ENCODE results near the gene ADCYAP1R1. TPM values are rescaled to one million over a fixed set of nuclear protein-coding genes. Genes with fewer than 3 reads are reported as not detected.

The ADCYAP1R1 gene
- total and polyA plus RNA-seq, 8 donors, result 0.87 to 2.4 (median 1.4) TPM

DNA sequence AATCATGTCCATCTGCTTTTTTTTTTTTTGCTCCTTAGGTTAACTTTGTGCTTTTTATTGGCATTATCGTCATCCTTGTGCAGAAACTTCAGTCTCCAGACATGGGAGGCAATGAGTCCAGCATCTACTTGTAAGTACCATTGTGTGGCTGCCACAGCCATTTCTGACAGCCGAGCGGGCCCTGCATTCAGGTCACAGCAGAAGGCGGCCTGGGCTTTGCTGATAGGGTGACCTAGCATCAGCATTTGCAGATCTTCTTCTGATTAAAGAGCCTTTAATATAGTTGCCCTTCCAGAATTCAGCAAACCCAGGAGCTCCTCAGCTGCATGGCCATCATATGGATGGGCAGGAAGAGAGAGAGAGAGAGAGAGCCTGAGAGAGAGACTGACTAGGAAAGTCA, 40.5 kb downstream of the ADCYAP1R1 start:
- no peaks in the 10 kb centered on the region for H3K36me3 ChIP-seq
- no peak for ATAC-seq
- intact Hi-C loops (cut with DNase I), result no loop called here

DNA sequence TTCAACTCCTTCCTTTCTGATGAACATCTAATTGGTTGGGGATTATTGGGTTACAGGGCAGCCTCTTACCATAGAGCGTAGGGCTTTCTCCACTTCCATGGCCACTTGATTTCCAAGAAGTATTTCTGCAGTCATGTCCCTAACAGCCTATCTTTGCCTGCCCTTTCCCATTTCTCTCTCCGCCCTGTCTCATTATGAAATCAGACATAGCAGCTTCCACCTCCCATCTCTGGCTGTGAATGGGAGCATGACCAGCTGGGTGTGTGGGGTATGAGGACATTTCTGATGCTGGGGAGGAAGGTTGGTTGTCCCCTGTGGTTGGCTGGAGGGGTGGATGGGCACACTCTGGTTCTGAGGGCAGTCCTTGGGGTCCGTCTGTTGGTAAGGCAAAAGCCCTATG, 41.2 kb downstream of the ADCYAP1R1 start:
- intact Hi-C loops (cut with DNase I), result no loop called here
- Histone ChIP-seq H3K4me3 (no peak overlapping the region), H3K27me3 (peaks cover 0 to 7% of the 10 kb centered on the region in 2 donors), H3K4me1 (no peaks in the 10 kb centered on the region), H3K36me3 (no peaks in the 10 kb centered on the region), H3K9me3 (no peaks in the 10 kb centered on the region), H3K27ac (no peak overlapping the region)
- no peak for ATAC-seq
- TF ChIP-seq, protein P1, sequence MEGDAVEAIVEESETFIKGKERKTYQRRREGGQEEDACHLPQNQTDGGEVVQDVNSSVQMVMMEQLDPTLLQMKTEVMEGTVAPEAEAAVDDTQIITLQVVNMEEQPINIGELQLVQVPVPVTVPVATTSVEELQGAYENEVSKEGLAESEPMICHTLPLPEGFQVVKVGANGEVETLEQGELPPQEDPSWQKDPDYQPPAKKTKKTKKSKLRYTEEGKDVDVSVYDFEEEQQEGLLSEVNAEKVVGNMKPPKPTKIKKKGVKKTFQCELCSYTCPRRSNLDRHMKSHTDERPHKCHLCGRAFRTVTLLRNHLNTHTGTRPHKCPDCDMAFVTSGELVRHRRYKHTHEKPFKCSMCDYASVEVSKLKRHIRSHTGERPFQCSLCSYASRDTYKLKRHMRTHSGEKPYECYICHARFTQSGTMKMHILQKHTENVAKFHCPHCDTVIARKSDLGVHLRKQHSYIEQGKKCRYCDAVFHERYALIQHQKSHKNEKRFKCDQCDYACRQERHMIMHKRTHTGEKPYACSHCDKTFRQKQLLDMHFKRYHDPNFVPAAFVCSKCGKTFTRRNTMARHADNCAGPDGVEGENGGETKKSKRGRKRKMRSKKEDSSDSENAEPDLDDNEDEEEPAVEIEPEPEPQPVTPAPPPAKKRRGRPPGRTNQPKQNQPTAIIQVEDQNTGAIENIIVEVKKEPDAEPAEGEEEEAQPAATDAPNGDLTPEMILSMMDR (IDR thresholded peaks at IDR 0.05), result no peak
- DNase-seq, result no peak

More for the DNA sequence above, 40.5 kb downstream of the ADCYAP1R1 start:
- Histone ChIP-seq H3K4me3 (no peak overlapping the region), H3K4me1 (no peaks in the 10 kb centered on the region), H3K9me3 (no peaks in the 10 kb centered on the region), H3K27ac (no peak overlapping the region), H3K27me3 (peaks cover 0 to 7% of the 10 kb centered on the region in 2 donors)
- TF ChIP-seq, protein P1 (IDR thresholded peaks at IDR 0.05), result no peak
- no peak for DNase-seq

DNA sequence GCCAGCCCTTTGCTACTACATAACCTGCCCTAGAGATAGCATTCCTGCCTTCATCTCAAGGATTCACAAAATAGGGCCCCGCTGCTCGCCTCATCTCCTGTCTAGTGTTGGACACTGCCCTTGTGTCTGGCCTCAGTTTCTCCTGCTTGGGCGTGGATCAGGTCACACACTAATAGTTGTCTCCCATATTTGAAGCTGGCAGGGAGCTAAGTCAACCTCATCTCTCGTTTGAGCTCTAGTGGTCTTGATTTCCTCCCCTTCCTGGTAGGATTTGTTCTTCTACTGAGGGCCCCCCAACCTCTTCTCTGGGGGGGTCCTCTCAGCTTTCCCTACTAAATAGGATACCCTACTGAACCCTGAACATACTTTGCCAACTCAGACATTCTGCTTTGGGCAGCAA, 42.2 kb downstream of the ADCYAP1R1 start:
- Histone ChIP-seq H3K27ac (no peak overlapping the region), H3K27me3 (peaks cover 0 to 7% of the 10 kb centered on the region in 2 donors), H3K4me3 (no peak overlapping the region), H3K36me3 (no peaks in the 10 kb centered on the region), H3K4me1 (no peaks in the 10 kb centered on the region), H3K9me3 (no peaks in the 10 kb centered on the region)
- ATAC-seq, result no peak
- TF ChIP-seq, protein P1 (IDR thresholded peaks at IDR 0.05), result no peak
- intact Hi-C loops (cut with DNase I), result no loop called here
- DNase-seq, result no peak

DNA sequence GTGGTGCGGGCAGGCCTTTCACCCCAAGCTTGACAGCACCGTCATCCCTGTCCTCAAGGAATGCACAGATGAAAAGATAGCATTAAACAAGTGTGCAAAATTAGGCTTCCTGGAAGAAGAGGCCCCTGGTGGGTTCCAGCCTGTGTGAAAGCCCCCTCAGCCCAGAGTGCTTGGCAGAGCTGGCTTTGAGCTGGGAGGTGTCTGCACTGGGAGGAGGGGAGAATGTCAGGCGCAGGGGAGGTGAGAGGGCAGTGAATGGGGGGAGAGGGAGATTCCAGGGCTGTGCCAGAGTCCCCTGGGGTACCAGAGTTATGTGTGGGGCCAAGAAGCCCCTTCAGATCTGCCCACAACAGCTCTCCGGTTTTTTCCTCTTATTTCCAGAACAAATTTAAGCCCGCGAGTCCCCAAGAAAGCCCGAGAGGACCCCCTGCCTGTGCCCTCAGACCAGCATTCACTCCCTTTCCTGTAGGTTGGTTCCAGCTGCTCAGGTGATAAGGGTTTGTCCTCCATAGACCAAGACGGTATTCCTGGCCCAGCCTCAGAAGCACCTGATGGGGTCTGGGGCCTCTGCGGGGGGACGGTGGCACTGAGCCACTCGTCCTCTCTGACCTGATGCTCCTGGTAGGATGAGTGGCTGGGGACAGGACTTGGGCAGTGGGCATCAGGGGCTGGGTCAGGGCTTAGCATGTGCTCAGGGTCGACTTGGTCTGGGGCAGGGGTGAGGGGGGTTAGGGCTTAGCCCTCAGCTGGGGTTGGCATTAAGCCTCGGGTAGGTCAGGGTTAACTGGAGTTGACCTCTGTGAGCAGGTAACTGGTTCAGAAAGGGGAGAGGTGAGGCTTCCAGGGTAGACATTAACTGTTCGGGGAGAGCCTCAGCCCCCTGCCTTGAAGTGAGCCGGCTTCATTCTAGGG, 43.4 kb downstream of the ADCYAP1R1 start:
- Histone ChIP-seq H3K27ac (no peak overlapping the region), H3K4me3 (no peak overlapping the region), H3K36me3 (no peaks in the 10 kb centered on the region), H3K4me1 (no peaks in the 10 kb centered on the region), H3K27me3 (peaks cover 0 to 7% of the 10 kb centered on the region in 2 donors), H3K9me3 (no peaks in the 10 kb centered on the region)
- intact Hi-C loops (cut with DNase I), result no loop called here
- DNase-seq (no peak), ATAC-seq (no peak)
- TF ChIP-seq, protein P1 (IDR thresholded peaks at IDR 0.05), result no peak

DNA sequence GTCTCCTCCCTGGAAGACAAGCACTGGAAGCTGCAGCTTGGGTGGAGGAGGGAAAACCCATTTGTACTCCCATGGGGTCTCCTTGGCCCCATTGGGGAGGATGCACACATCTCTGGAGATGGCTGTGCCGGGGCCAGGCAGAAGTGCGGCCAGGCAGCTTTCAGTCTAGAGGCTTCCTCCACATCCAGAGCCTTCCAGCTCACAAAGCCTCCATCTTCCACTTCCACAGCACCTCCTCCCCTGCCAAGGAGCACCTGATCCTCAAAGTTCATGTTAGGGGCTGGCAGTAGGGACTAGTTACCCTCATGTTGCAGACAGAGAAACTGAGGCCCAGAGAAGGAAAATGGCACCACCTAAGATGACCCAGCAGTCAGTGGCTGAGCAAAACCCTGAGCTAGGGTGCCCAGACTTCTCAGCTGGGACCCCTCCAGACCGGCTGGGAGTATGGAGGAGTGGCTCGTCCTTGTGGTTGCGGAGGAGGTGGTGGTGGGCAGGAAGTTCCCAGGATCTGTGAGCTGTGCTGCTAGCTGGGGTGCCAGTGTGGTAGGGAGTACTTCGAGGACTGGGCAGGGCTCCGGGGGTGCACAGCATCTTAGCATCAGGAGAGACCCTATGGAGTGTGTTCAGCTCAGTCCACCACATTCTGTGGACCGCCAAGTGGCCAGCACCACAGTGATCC, 44.2 kb downstream of the ADCYAP1R1 start:
- Histone ChIP-seq H3K4me3 (no peak overlapping the region), H3K27me3 (peaks cover 0 to 7% of the 10 kb centered on the region in 2 donors), H3K9me3 (no peaks in the 10 kb centered on the region), H3K4me1 (no peaks in the 10 kb centered on the region), H3K36me3 (no peaks in the 10 kb centered on the region), H3K27ac (no peak overlapping the region)
- ATAC-seq (no peak), DNase-seq (no peak)
- TF ChIP-seq, protein P1 (IDR thresholded peaks at IDR 0.05), result no peak
- intact Hi-C loops (cut with DNase I), result no loop called here
